HepG2 (cell line): ENCODE measurements around the gene TCF25. TPM values are rescaled to one million over a fixed set of nuclear protein-coding genes. Genes with fewer than 3 reads are reported as not detected.

ENCODE experiments used
- ATAC-seq: fragments of 200-7000 bp; cut with Tn5 transposase; 3 replicates; pipeline ENCODE4 v1.9.1; 2020; ENCODE audit warnings: mild to moderate bottlenecking, moderate library complexity
- BruUV-seq: library from RNA; stranded (reverse); fragments of 400-500 nt; replicated peaks from 2 replicates; lab custom pipeline; 2021; lab: Mats Ljungman, UMichigan
- CTCF ChIA-PET: fragments of 300-600 bp; formaldehyde crosslinking; extraction: SDS; loops from one replicate; lab custom pipeline; 2021; ENCODE audit warnings: low total read pairs, inconsistent platforms, low intra/inter-chr PET ratio; lab: Yijun Ruan, JAX
- POLR2A ChIA-PET: fragments of 350-600 bp; sonication (Branson Sonifier 250); formaldehyde crosslinking; loops from one replicate; lab custom pipeline; 2020; ENCODE audit warnings: antibody characterized with exemption, inconsistent platforms; lab: Yijun Ruan, JAX
- DNase-seq: peaks from one replicate; pipeline ENCODE4 v3.0.0-alpha.2; 2015; ENCODE audit warnings: low spot score
- FAIRE-seq: peaks from 3 replicates; lab custom pipeline; 2011; peaks lifted over from hg19 to GRCh38; lab: Jason Lieb, UNC
- H2AFZ ChIP-seq: one replicate; pipeline ENCODE4 v1.6.1; 2011; ENCODE audit warnings: low read length, inconsistent platforms
- H3K27ac ChIP-seq: fragments of 300-600 bp; 3 replicates; pipeline ENCODE4 v1.8.0; 2011; ENCODE audit warnings: mixed run types, mild to moderate bottlenecking, mixed read lengths, low read length, inconsistent platforms; ENCODE audit not compliant: insufficient read depth; ENCODE audit errors: extremely low read length
- H3K27me3 ChIP-seq, 2 experiments: fragments of 200-600 bp in 1 of 2; 2 replicates in 1 of 2; 3 replicates in 1 of 2; pipeline versions ENCODE4 v1.6.0 to v1.8.0; 2011; ENCODE audit warnings: low read length in 2 of 2, mild to moderate bottlenecking in 2 of 2, moderate library complexity in 2 of 2, inconsistent platforms in 1 of 2; ENCODE audit not compliant: insufficient read depth in 2 of 2, control insufficient read depth in 1 of 2
- H3K36me3 ChIP-seq, 2 experiments: fragments of 200-600 bp in 1 of 2; replicated peaks in 1 of 2; 2 replicates in 1 of 2; 3 replicates in 1 of 2; pipeline versions ENCODE4 v1.5.1 to v1.8.0; 2011; ENCODE audit warnings: low read length in 2 of 2, inconsistent platforms in 1 of 2; ENCODE audit not compliant: insufficient read depth in 2 of 2, control insufficient read depth in 1 of 2
- H3K4me1 ChIP-seq: 2 replicates; pipeline ENCODE4 v1.5.1; 2012; ENCODE audit warnings: low read length, inconsistent platforms; ENCODE audit not compliant: insufficient read depth
- H3K4me2 ChIP-seq: 2 replicates; pipeline ENCODE4 v1.6.0; 2011; ENCODE audit warnings: low read depth, low read length, inconsistent platforms
- H3K4me3 ChIP-seq, 3 experiments: fragments of 200-600 bp in 1 of 3; sonication (generic), shearing (Covaris generic) in 1 of 3; replicated peaks in 1 of 3; 2 replicates each; pipeline ENCODE4 v1.5.1; 2011 to 2016; ENCODE audit warnings: low read length in 3 of 3, inconsistent platforms in 2 of 3, low read depth in 2 of 3, mild to moderate bottlenecking in 2 of 3, control low read depth in 1 of 3, mixed read lengths in 1 of 3; ENCODE audit not compliant: insufficient read depth in 1 of 3
- H3K79me2 ChIP-seq: one replicate; pipeline ENCODE4 v1.6.1; 2011; ENCODE audit warnings: low read length, inconsistent platforms; ENCODE audit not compliant: insufficient read depth
- H3K9ac ChIP-seq: 2 replicates; pipeline ENCODE4 v1.6.0; 2011; ENCODE audit warnings: mild to moderate bottlenecking, low read depth, low read length, inconsistent platforms; ENCODE audit not compliant: insufficient read depth
- H3K9me3 ChIP-seq: 2 replicates; pipeline ENCODE4 v1.5.1; 2012; ENCODE audit warnings: mild to moderate bottlenecking, low read length
- H4K20me1 ChIP-seq: 2 replicates; pipeline ENCODE4 v1.6.0; 2011; ENCODE audit warnings: inconsistent platforms, mild to moderate bottlenecking, low read length, moderate library complexity; ENCODE audit not compliant: insufficient read depth
- GPN1 ChIP-seq: sonication (generic); formaldehyde crosslinking; IDR thresholded peaks from 2 replicates; pipeline ENCODE4 v1.5.1; 2020; ENCODE audit warnings: missing genetic modification reagents, borderline replicate concordance
- HNRNPUL1 ChIP-seq: fragments of 200-400 bp; formaldehyde crosslinking; IDR thresholded peaks from 2 replicates; pipeline ENCODE4 v1.6.1; 2017; ENCODE audit warnings: low read depth, mild to moderate bottlenecking, low read length, moderate library complexity
- KLF6 ChIP-seq: IDR thresholded peaks from 2 replicates; pipeline ENCODE4 v1.8.0; 2016; ENCODE audit warnings: missing biosample characterization, missing genetic modification reagents
- TFAP4 ChIP-seq: sonication (generic); IDR thresholded peaks from 2 replicates; pipeline ENCODE4 v1.6.1; 2016; ENCODE audit warnings: low read depth, borderline replicate concordance
- ZNF263 ChIP-seq: sonication (generic); formaldehyde crosslinking; IDR thresholded peaks from 2 replicates; pipeline ENCODE4 v1.4.0; 2020; ENCODE audit warnings: missing genetic modification reagents
- WGBS: methylation state at CpG from one replicate; pipeline ENCODE4 v1.1.6; 2017; ENCODE audit warnings: low lambda C conversion rate; 5-methylcytosine and 5-hydroxymethylcytosine counted together
- in situ Hi-C: cut with HindIII; loops from 2 replicates; pipeline ENCODE4 v1.10.0; 2017; ENCODE audit warnings: low pct_unique_long_range_greater_than_20kb; ENCODE audit not compliant: extremely low pct_ligation_motif_present
- intact Hi-C: fragments of 100-400 bp; cut with micrococcal nuclease; formaldehyde crosslinking; loops from one replicate; pipeline ENCODE4 v1.10.0; 2022; ENCODE audit not compliant: unreplicated experiment
- polyA plus RNA-seq, 8 experiments: library from polyadenylated mRNA; depleted of rRNA in 3 of 8; stranded (reverse) in 7 of 8; unstranded in 1 of 8; fragments of >200 nt; fragmentation: Illumina TruSeq in 4 of 8; extraction: Trizol in 4 of 8; gene quantifications; 2 replicates each; pipeline versions ENCODE4 v1.2.1 to v1.2.3, GENCODE V29; 2011 to 2016; ENCODE audit warnings: low read depth in 4 of 8, missing spikeins in 1 of 8, mixed read lengths in 1 of 8; ENCODE audit not compliant: insufficient read depth in 1 of 8
- total RNA-seq, 5 experiments: library from RNA; depleted of rRNA; stranded (reverse); fragments of >200 nt; fragmentation: Illumina TruSeq; extraction: Trizol; gene quantifications; 2 replicates each; pipeline ENCODE4 v1.2.3, GENCODE V29; 2016; ENCODE audit warnings: low read depth in 1 of 5
- TF ChIP-seq, protein P1 (sequence below): IDR thresholded peaks from 2 replicates; pipeline ENCODE4 v1.6.1; 2012; ENCODE audit warnings: low read length, improper control_type of control experiment
- TF ChIP-seq, protein P2 (sequence below): sonication (generic); formaldehyde crosslinking; IDR thresholded peaks from 2 replicates; pipeline ENCODE4 v1.4.0; 2020; ENCODE audit warnings: missing genetic modification reagents, borderline replicate concordance

TCF25 gene
- total and polyA plus RNA-seq, 2 of the 13 experiments (the other 11 are each of a cell fraction or from before 2014, with no cell fraction given): 138 to 206 TPM

DNA sequence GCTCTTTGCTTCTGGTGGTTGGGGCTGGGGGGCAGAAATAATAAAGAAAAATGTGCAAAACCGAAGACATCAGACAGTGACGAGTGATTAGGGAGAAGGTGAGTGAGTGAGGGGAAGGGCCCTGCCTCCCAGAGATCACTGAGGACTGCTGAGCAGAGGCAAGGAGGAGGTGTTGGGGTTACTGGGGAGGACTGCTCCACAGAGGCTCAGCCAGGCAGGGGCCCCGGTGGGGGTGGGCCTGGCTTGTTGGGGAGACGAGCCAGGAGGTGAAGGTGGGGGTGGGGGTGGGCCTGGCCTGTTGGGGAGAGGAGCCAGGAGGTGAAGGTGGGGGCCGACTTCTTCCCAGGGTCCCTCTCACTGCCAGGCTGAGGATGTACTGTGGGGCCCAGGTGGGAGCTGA is 73.1 kb downstream of the TCF25 start:
- Histone ChIP-seq H3K79me2 (peaks cover 15% of the 10 kb centered on the region), H3K4me3 (peak overlapping the region in 1 of 3 experiments; percentile 26; a peak in 1 of 6 replicates), H3K36me3 (no peaks in the 10 kb centered on the region), H3K9ac (no peak overlapping the region), H2AFZ (no peak overlapping the region), H4K20me1 (no peaks in the 10 kb centered on the region), H3K27ac (no peak overlapping the region), H3K27me3 (peaks cover 0 to 32% of the 10 kb centered on the region in 2 experiments; a peak in 4 of 5 replicates), H3K9me3 (no peaks in the 10 kb centered on the region), H3K4me1 (peaks cover 32% of the 10 kb centered on the region), H3K4me2 (peak overlapping the region; percentile 52)
- in situ Hi-C loops (no loop called here), intact Hi-C loops (no loop called here)
- POLR2A ChIA-PET: interaction anchor here (2.4 kb wide), 1 partner anchor 73 kb away, joined by 6 read pairs; the partner anchor contains the start of gene TCF25
- CTCF ChIA-PET: no interaction called here
- ATAC-seq (no peak), DNase-seq (no peak), FAIRE-seq (no peak)
- BruUV-seq: no TSS peak
- TF ChIP-seq ZNF263 (CRISPR knock-in tag) (peak; percentile 77), HNRNPUL1 (no peak), KLF6 (CRISPR knock-in tag) (no peak), TFAP4 (no peak)
- WGBS: 12% methylated on average over 5 of the region's 5 CpGs

- Histone ChIP-seq H3K9ac (peak overlapping the region; percentile 86), H3K27me3 (peaks cover 0 to 15% of the 10 kb centered on the region in 2 experiments; a peak in 3 of 5 replicates), H3K79me2 (peaks cover 15% of the 10 kb centered on the region), H3K36me3 (no peaks in the 10 kb centered on the region), H3K27ac (peak overlapping the region; percentile 20), H3K4me1 (peaks cover 32% of the 10 kb centered on the region), H3K9me3 (no peaks in the 10 kb centered on the region), H2AFZ (no peak overlapping the region), H3K4me3 (peak overlapping the region; percentile 85 to 98 (median 97)), H4K20me1 (no peaks in the 10 kb centered on the region), H3K4me2 (peak overlapping the region; percentile 80)
- no peak for FAIRE-seq
- WGBS: 23% methylated on average over 21 of the region's 55 CpGs
- in situ Hi-C loops: no loop called here
- no TSS peak for BruUV-seq
- DNase-seq: no peak
- POLR2A ChIA-PET: interaction anchor here (0.7 to 4.2 kb wide), 4 partner anchors 10 to 27 kb away, joined by 4 to 46 read pairs (median 9); partner anchors contain the start of gene TUBB3
- intact Hi-C loops: no loop called here
- CTCF ChIA-PET: no interaction called here
- no peak for ATAC-seq
- TF ChIP-seq GPN1: no peak
- TF ChIP-seq, protein P1, sequence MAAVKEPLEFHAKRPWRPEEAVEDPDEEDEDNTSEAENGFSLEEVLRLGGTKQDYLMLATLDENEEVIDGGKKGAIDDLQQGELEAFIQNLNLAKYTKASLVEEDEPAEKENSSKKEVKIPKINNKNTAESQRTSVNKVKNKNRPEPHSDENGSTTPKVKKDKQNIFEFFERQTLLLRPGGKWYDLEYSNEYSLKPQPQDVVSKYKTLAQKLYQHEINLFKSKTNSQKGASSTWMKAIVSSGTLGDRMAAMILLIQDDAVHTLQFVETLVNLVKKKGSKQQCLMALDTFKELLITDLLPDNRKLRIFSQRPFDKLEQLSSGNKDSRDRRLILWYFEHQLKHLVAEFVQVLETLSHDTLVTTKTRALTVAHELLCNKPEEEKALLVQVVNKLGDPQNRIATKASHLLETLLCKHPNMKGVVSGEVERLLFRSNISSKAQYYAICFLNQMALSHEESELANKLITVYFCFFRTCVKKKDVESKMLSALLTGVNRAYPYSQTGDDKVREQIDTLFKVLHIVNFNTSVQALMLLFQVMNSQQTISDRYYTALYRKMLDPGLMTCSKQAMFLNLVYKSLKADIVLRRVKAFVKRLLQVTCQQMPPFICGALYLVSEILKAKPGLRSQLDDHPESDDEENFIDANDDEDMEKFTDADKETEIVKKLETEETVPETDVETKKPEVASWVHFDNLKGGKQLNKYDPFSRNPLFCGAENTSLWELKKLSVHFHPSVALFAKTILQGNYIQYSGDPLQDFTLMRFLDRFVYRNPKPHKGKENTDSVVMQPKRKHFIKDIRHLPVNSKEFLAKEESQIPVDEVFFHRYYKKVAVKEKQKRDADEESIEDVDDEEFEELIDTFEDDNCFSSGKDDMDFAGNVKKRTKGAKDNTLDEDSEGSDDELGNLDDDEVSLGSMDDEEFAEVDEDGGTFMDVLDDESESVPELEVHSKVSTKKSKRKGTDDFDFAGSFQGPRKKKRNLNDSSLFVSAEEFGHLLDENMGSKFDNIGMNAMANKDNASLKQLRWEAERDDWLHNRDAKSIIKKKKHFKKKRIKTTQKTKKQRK: no peak
- TF ChIP-seq, protein P2, sequence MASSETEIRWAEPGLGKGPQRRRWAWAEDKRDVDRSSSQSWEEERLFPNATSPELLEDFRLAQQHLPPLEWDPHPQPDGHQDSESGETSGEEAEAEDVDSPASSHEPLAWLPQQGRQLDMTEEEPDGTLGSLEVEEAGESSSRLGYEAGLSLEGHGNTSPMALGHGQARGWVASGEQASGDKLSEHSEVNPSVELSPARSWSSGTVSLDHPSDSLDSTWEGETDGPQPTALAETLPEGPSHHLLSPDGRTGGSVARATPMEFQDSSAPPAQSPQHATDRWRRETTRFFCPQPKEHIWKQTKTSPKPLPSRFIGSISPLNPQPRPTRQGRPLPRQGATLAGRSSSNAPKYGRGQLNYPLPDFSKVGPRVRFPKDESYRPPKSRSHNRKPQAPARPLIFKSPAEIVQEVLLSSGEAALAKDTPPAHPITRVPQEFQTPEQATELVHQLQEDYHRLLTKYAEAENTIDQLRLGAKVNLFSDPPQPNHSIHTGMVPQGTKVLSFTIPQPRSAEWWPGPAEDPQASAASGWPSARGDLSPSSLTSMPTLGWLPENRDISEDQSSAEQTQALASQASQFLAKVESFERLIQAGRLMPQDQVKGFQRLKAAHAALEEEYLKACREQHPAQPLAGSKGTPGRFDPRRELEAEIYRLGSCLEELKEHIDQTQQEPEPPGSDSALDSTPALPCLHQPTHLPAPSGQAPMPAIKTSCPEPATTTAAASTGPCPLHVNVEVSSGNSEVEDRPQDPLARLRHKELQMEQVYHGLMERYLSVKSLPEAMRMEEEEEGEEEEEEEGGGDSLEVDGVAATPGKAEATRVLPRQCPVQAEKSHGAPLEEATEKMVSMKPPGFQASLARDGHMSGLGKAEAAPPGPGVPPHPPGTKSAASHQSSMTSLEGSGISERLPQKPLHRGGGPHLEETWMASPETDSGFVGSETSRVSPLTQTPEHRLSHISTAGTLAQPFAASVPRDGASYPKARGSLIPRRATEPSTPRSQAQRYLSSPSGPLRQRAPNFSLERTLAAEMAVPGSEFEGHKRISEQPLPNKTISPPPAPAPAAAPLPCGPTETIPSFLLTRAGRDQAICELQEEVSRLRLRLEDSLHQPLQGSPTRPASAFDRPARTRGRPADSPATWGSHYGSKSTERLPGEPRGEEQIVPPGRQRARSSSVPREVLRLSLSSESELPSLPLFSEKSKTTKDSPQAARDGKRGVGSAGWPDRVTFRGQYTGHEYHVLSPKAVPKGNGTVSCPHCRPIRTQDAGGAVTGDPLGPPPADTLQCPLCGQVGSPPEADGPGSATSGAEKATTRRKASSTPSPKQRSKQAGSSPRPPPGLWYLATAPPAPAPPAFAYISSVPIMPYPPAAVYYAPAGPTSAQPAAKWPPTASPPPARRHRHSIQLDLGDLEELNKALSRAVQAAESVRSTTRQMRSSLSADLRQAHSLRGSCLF (CRISPR knock-in tag): no peak
Observed at GRCh38 chr16:89949121-89949742, 75.8 kb downstream of the TCF25 start.
